ENCODE measurements around the gene DMBT1. TPM values are rescaled to one million over a fixed set of nuclear protein-coding genes. Genes with fewer than 3 reads are reported as not detected.

The DMBT1 gene
- total RNA-seq, 1 donor from 2014 or later, result 0.49 TPM

- no peak for TF ChIP-seq CTCF (IDR thresholded peaks at IDR 0.05; ENCODE audit: unreplicated experiment)
- Mint-ChIP-seq H3K4me1 (ENCODE audit: unreplicated experiment) (peaks cover 41% of the 10 kb centered on the region), H3K27me3 (ENCODE audit: unreplicated experiment) (no peaks in the 10 kb centered on the region), H3K9me3 (ENCODE audit: unreplicated experiment) (no peaks in the 10 kb centered on the region), H3K36me3 (ENCODE audit: low read depth, unreplicated experiment) (no peaks in the 10 kb centered on the region), H3K4me3 (ENCODE audit: unreplicated experiment) (no peak overlapping the region), H3K27ac (ENCODE audit: unreplicated experiment) (no peak overlapping the region)
- DNase-seq (ENCODE audit: low spot score), result no peak
These were observed 105.4 kb downstream of the DMBT1 start for GRCh38 chr10:122665946-122666345.

DNA sequence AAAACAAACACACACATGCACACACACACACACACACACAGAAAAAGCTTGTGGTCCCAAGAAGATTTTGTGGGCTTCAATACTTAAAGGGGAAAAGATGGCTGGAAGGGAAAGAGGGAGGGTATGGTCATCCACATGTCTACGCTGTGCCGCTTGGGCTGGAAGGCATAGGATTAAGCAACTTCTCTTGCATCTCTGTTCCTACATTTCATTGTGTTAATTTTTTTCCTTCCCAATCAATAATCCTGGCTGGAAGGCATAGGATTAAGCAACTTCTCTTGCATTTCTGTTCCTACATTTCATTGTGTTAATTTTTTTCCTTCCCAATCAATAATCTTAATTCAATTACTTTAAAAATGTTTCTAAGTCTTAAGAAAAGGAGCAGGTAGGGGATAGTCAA, 108.5 kb downstream of the DMBT1 start:
- no peak overlapping the region for H3K4me3 Mint-ChIP-seq (ENCODE audit: unreplicated experiment)
- peak overlapping the region; percentile 94 for H3K27ac Mint-ChIP-seq (ENCODE audit: unreplicated experiment)
- TF ChIP-seq CTCF (IDR thresholded peaks at IDR 0.05; ENCODE audit: unreplicated experiment), result no peak
- no peaks in the 10 kb centered on the region for H3K27me3 Mint-ChIP-seq (ENCODE audit: unreplicated experiment)
- H3K4me1 Mint-ChIP-seq (ENCODE audit: unreplicated experiment), result peaks cover 38% of the 10 kb centered on the region
- DNase-seq (ENCODE audit: low spot score), result no peak
- H3K9me3 Mint-ChIP-seq (ENCODE audit: unreplicated experiment), result no peaks in the 10 kb centered on the region
- H3K36me3 Mint-ChIP-seq (ENCODE audit: low read depth, unreplicated experiment), result no peaks in the 10 kb centered on the region

- DNase-seq (ENCODE audit: low spot score), result no peak
These were observed 109.3 kb downstream of the DMBT1 start for GRCh38 chr10:122669842-122670241.

DNA sequence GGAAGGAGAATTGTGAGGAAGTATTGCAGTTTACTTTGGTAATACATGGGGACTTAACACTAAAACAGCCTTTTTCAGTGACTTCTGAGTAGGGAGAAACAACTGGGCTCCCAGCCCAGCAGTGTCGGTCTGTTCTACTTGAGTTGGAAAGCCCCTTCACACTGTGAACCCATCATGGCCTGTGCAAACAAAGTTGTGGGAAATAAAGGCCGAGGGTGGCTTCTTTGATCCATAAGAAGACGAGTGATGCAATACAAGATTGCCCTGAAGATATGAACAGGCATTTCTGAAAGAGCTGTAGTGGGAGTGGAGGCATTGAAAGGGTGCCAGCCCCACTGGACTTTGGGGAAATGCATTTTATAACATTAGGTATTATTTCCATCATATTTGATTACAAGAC, 110.8 kb downstream of the DMBT1 start:
- no peaks in the 10 kb centered on the region for H3K27me3 Mint-ChIP-seq (ENCODE audit: unreplicated experiment)
- no peaks in the 10 kb centered on the region for H3K9me3 Mint-ChIP-seq (ENCODE audit: unreplicated experiment)
- TF ChIP-seq CTCF (IDR thresholded peaks at IDR 0.05; ENCODE audit: unreplicated experiment), result no peak
- DNase-seq (ENCODE audit: low spot score), result no peak
- peaks cover 43% of the 10 kb centered on the region for H3K4me1 Mint-ChIP-seq (ENCODE audit: unreplicated experiment)
- H3K27ac Mint-ChIP-seq (ENCODE audit: unreplicated experiment), result no peak overlapping the region
- no peaks in the 10 kb centered on the region for H3K36me3 Mint-ChIP-seq (ENCODE audit: low read depth, unreplicated experiment)
- no peak overlapping the region for H3K4me3 Mint-ChIP-seq (ENCODE audit: unreplicated experiment)

More at GRCh38 chr10:122669842-122670241, 109.3 kb downstream of the DMBT1 start:
- no peaks in the 10 kb centered on the region for H3K36me3 Mint-ChIP-seq (ENCODE audit: low read depth, unreplicated experiment)
- H3K4me3 Mint-ChIP-seq (ENCODE audit: unreplicated experiment), result no peak overlapping the region
- TF ChIP-seq CTCF (IDR thresholded peaks at IDR 0.05; ENCODE audit: unreplicated experiment), result no peak
- peak overlapping the region; percentile 83 for H3K27ac Mint-ChIP-seq (ENCODE audit: unreplicated experiment)
- H3K27me3 Mint-ChIP-seq (ENCODE audit: unreplicated experiment), result no peaks in the 10 kb centered on the region
- H3K9me3 Mint-ChIP-seq (ENCODE audit: unreplicated experiment), result no peaks in the 10 kb centered on the region
- peaks cover 41% of the 10 kb centered on the region for H3K4me1 Mint-ChIP-seq (ENCODE audit: unreplicated experiment)

DNA sequence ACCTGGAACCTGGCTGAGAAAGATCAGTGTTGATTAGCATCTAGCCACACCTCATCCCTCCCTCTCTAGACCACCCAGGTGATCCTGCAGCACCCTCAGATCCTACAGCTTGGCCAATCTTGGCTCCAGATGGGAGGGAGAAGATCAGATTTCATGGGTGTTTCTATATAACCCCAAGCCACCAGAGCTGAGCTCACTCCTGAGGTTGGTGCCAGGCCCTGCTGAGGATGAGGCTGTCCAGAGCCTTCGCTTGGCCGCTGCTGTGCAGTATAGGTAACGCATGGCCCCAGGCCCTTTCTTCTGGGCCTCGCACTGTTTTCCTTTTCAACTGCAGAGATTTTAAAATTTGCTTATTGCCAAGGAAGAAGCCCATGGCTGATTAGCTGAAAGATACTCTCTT, 112.1 kb downstream of the DMBT1 start:
- no peaks in the 10 kb centered on the region for H3K27me3 Mint-ChIP-seq (ENCODE audit: unreplicated experiment)
- H3K36me3 Mint-ChIP-seq (ENCODE audit: low read depth, unreplicated experiment), result no peaks in the 10 kb centered on the region
- peaks cover 41% of the 10 kb centered on the region for H3K4me1 Mint-ChIP-seq (ENCODE audit: unreplicated experiment)
- no peak for TF ChIP-seq CTCF (IDR thresholded peaks at IDR 0.05; ENCODE audit: unreplicated experiment)
- H3K4me3 Mint-ChIP-seq (ENCODE audit: unreplicated experiment), result no peak overlapping the region
- no peak for DNase-seq (ENCODE audit: low spot score)
- no peaks in the 10 kb centered on the region for H3K9me3 Mint-ChIP-seq (ENCODE audit: unreplicated experiment)
- H3K27ac Mint-ChIP-seq (ENCODE audit: unreplicated experiment), result no peak overlapping the region

Measured in endothelial cell (in vitro differentiated cells).